B cell (primary cell): ENCODE data around the gene CLN3. TPM values are rescaled to one million over a fixed set of nuclear protein-coding genes. Genes with fewer than 3 reads are reported as not detected.
"Not testable (repeated sequence)": the region's sequence is repeated elsewhere in the genome, so short reads cannot be mapped to it uniquely, and the experiment has no call there.

ENCODE experiments used
- ATAC-seq: fragments of 200-7000 bp; cut with Tn5 transposase; one replicate; pipeline ENCODE4 v1.10.0; 2021; ENCODE audit warnings: low read depth, mild to moderate bottlenecking, moderate number of reproducible peaks, moderate library complexity
- CTCF ChIA-PET: fragments of 350-600 bp; sonication (Branson Sonifier 250); formaldehyde crosslinking; loops from one replicate; lab custom pipeline; 2021; ENCODE audit warnings: antibody characterized with exemption, inconsistent platforms; lab: Charles Lee
- POLR2A ChIA-PET: fragments of 350-600 bp; sonication (Branson Sonifier 250); formaldehyde crosslinking; loops from one replicate; lab custom pipeline; 2021; ENCODE audit warnings: antibody characterized with exemption; lab: Charles Lee
- DNase-seq: peaks from one replicate; pipeline ENCODE4 v3.0.0; 2013
- H2AFZ ChIP-seq: 2 replicates; pipeline ENCODE4 v1.6.1; 2012; ENCODE audit warnings: mild to moderate bottlenecking, low read depth, low read length; ENCODE audit not compliant: insufficient read depth, poor library complexity, severe bottlenecking
- H3K27ac ChIP-seq, 2 donors: 1 replicate in 1 of 2; 2 replicates in 1 of 2; pipeline ENCODE4 v1.5.1; 2012 to 2013; ENCODE audit warnings: low read length in 2 of 2, mild to moderate bottlenecking in 2 of 2, moderate library complexity in 1 of 2
- H3K27me3 ChIP-seq, 4 experiments: fragments of 200-600 bp in 1 of 4; sonication (generic) in 1 of 4; replicated peaks in 1 of 4; 1 replicate in 2 of 4; 2 replicates in 2 of 4; pipeline versions ENCODE4 v1.6.1 to v1.7.0; 2013 to 2016; ENCODE audit warnings: low read length in 3 of 4, mild to moderate bottlenecking in 2 of 4, mixed read lengths in 1 of 4, moderate library complexity in 1 of 4; ENCODE audit not compliant: insufficient read depth in 4 of 4, control insufficient read depth in 3 of 4; ENCODE audit errors: control extremely low read depth in 1 of 4
- H3K36me3 ChIP-seq, 2 experiments: replicated peaks in 1 of 2; 1 replicate in 1 of 2; 2 replicates in 1 of 2; pipeline versions ENCODE4 v1.6.1 to v1.7.1; 2013; ENCODE audit warnings: low read length in 1 of 2; ENCODE audit not compliant: insufficient read depth in 2 of 2, control insufficient read depth in 1 of 2; ENCODE audit errors: control extremely low read depth in 1 of 2, extremely low read depth in 1 of 2
- H3K4me1 ChIP-seq, 2 donors: fragments of 200-600 bp in 1 of 2; sonication (generic) in 1 of 2; 1 replicate in 1 of 2; 2 replicates in 1 of 2; pipeline versions ENCODE4 v1.5.1 to v1.6.1; 2013 to 2017; ENCODE audit warnings: low read length in 2 of 2; ENCODE audit not compliant: control insufficient read depth in 2 of 2, insufficient read depth in 2 of 2
- H3K4me2 ChIP-seq: replicated peaks from 2 replicates; pipeline ENCODE3; 2012; ENCODE audit warnings: mild to moderate bottlenecking, low read depth, low read length; ENCODE audit not compliant: poor library complexity, severe bottlenecking
- H3K4me3 ChIP-seq, 5 experiments: fragments of 200-600 bp in 1 of 5; sonication (generic) in 1 of 5; 1 replicate in 3 of 5; 2 replicates in 2 of 5; pipeline versions ENCODE4 v1.5.1 to v1.7.0; 2011 to 2016; ENCODE audit warnings: low read length in 4 of 5, mild to moderate bottlenecking in 4 of 5, low read depth in 2 of 5, control low read depth in 1 of 5, moderate library complexity in 1 of 5; ENCODE audit not compliant: insufficient read depth in 1 of 5; ENCODE audit errors: control extremely low read depth in 1 of 5, extremely low read depth in 1 of 5
- H3K79me2 ChIP-seq: fragments of 200-600 bp; sonication (generic); one replicate; pipeline ENCODE4 v1.6.0; 2016; ENCODE audit warnings: low read length; ENCODE audit not compliant: control insufficient read depth, insufficient read depth
- H3K9ac ChIP-seq: fragments of 200-600 bp; sonication (generic); 2 replicates; pipeline ENCODE4 v1.6.1; 2017; ENCODE audit warnings: mild to moderate bottlenecking, low read length, moderate library complexity
- H3K9me3 ChIP-seq, 3 donors: one replicate each; pipeline versions ENCODE4 v1.6.1 to v1.7.1; 2013; ENCODE audit warnings: low read length in 2 of 3; ENCODE audit not compliant: control insufficient read depth in 2 of 3, insufficient read depth in 1 of 3; ENCODE audit errors: control extremely low read depth in 1 of 3
- H4K20me1 ChIP-seq: 2 replicates; pipeline ENCODE4 v1.6.0; 2012; ENCODE audit warnings: mild to moderate bottlenecking, low read length; ENCODE audit not compliant: insufficient read depth, control insufficient read depth, poor library complexity, severe bottlenecking
- H3K27ac Mint-ChIP-seq: one replicate; pipeline ENCODE4 v1.8.0; 2021; ENCODE audit warnings: mixed read lengths
- H3K27me3 Mint-ChIP-seq: one replicate; pipeline ENCODE4 v1.8.0; 2021; ENCODE audit warnings: mixed read lengths
- H3K4me1 Mint-ChIP-seq: one replicate; pipeline ENCODE4 v1.8.0; 2021; ENCODE audit warnings: mixed read lengths
- H3K4me3 Mint-ChIP-seq: one replicate; pipeline ENCODE4 v1.8.0; 2021; ENCODE audit warnings: mixed read lengths
- H3K9me3 Mint-ChIP-seq: one replicate; pipeline ENCODE4 v1.8.0; 2022; ENCODE audit warnings: mixed read lengths; ENCODE audit not compliant: insufficient read depth
- EZH2 ChIP-seq: IDR thresholded peaks from 2 replicates; pipeline ENCODE4 v1.6.1; 2012; ENCODE audit warnings: borderline replicate concordance, low read depth, mild to moderate bottlenecking, moderate library complexity, low read length; ENCODE audit not compliant: insufficient read depth, poor library complexity, severe bottlenecking
- WGBS: methylation state at CpG from one replicate; pipeline ENCODE4 v1.1.5; 2013; ENCODE audit warnings: missing lambda C conversion rate; ENCODE audit not compliant: insufficient coverage; 5-methylcytosine and 5-hydroxymethylcytosine counted together
- intact Hi-C: fragments of 100-400 bp; cut with micrococcal nuclease; formaldehyde crosslinking; loops from one replicate; pipeline ENCODE4 v1.10.0; 2022
- polyA plus RNA-seq: library from polyadenylated mRNA; depleted of rRNA; stranded (reverse); fragments of >200 nt; gene quantifications from 2 replicates; pipeline ENCODE4 v1.2.3, GENCODE V29; 2012
- total RNA-seq, 2 donors: library from RNA; stranded (reverse); fragments of 120-200 nt in 1 of 2; gene quantifications; 1 replicate in 1 of 2; 2 replicates in 1 of 2; pipeline versions ENCODE4 v1.2.3 to v1.2.4, GENCODE V29; 2013 to 2022
- TF ChIP-seq, protein P1 (sequence below): fragments of 200-600 bp; IDR thresholded peaks from one replicate; pipeline ENCODE4 v1.8.0; 2022; ENCODE audit warnings: antibody characterized with exemption, mild to moderate bottlenecking

CLN3 gene
- total and polyA plus RNA-seq, 2 donors (not counting 1 experiment from before 2014, with no cell fraction given): 34.3 to 37.7 TPM

DNA sequence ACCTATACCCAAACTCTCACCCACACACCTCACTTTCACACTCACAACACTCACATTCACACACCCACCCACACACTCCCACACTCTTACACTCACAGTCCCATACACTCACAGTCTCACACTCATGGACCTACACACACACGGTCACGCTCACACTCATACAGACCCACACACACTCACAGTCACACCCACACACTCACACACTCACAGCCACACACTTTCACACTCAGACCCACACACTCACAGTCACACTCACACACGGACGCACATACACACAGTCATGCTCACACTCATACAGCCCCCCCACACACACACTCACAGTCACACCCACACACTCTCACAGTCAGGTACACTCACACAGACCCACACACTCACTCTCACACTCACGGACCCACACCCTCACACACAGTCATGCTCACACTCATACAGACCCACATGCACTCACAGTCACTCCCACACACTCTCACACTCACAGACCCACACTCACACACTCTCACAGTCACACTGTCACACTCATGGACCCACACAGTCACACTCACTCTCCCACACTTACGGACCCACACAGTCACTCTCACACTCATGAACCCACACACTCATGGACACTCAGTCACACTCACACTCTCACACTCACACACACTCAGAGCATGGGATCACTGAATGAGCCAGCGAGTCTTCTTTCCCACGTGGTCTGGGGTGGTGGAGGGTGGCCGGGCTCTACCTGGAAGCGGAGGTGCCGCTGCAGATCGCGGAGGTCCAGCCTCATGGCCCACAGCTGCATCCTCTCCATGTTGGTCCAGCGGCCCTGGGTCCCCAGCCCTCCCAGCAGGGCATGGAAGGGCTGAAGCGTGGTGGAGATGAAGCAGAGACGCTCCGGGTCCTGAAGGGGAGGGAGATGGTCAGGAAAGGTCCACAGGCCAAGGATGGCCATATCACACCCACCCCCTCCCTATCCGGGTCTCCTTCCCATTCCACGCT, 9.7 kb upstream of the CLN3 start:
- DNase-seq (no peak), ATAC-seq (no peak)
- Histone ChIP-seq H3K27ac (no peak overlapping the region), H3K27me3 (peaks cover 0 to 5% (median 0%) of the 10 kb centered on the region in 4 experiments), H3K36me3 (no peaks in the 10 kb centered on the region), H3K4me2 (no peak overlapping the region), H3K4me3 (no peak overlapping the region), H4K20me1 (no peaks in the 10 kb centered on the region), H3K4me1 (peaks cover 0 to 6% of the 10 kb centered on the region in 2 donors), H3K9ac (no peak overlapping the region), H2AFZ (no peak overlapping the region), H3K79me2 (no peaks in the 10 kb centered on the region), H3K9me3 (peaks cover 0 to 2% (median 0%) of the 10 kb centered on the region in 3 donors)
- WGBS: 87% methylated on average over 15 of the region's 19 CpGs
- H3K27ac Mint-ChIP-seq: no peak overlapping the region
- no peaks in the 10 kb centered on the region for H3K9me3 Mint-ChIP-seq
- ChIA-PET POLR2A (no interaction called here), CTCF (no interaction called here)
- TF ChIP-seq, protein P1, sequence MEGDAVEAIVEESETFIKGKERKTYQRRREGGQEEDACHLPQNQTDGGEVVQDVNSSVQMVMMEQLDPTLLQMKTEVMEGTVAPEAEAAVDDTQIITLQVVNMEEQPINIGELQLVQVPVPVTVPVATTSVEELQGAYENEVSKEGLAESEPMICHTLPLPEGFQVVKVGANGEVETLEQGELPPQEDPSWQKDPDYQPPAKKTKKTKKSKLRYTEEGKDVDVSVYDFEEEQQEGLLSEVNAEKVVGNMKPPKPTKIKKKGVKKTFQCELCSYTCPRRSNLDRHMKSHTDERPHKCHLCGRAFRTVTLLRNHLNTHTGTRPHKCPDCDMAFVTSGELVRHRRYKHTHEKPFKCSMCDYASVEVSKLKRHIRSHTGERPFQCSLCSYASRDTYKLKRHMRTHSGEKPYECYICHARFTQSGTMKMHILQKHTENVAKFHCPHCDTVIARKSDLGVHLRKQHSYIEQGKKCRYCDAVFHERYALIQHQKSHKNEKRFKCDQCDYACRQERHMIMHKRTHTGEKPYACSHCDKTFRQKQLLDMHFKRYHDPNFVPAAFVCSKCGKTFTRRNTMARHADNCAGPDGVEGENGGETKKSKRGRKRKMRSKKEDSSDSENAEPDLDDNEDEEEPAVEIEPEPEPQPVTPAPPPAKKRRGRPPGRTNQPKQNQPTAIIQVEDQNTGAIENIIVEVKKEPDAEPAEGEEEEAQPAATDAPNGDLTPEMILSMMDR: no peak
- no peak for TF ChIP-seq EZH2
- peaks cover 17% of the 10 kb centered on the region for H3K4me1 Mint-ChIP-seq
- intact Hi-C loops: no loop called here
- no peak overlapping the region for H3K4me3 Mint-ChIP-seq
- H3K27me3 Mint-ChIP-seq: peaks cover 5% of the 10 kb centered on the region

DNA sequence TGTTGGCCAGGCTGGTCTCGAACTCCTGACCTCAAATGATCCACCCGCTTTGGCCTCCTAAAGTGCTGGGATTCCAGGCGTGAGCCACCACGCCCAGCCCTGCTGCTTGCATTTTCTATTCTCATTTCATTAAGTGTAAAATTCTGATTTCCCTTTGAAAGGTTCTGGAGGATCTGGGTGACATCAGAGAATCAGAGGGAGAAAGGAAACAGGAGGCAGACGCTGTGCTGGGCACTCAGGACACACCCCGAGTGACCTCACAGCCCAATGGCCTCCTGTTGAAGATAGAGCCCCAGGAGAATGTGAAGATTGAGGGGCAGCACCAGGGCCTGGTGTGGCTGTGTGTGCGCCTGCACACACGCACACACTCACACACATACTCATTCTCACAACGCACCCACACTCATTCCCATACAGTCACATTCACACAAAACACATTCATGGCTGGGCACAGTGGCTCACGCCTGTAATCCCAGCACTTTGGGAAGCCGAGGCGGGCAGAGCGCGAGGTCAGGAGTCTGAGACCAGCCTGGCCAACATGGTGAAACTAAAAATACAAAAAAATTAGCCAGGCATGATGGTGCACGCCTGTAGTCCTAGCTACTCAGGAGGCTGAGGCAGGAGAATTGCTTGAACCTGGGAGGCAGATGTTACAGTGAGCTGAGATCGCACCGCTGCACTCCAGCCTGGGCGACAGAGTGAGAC, 8.8 kb upstream of the CLN3 start:
- peak; percentile 14 for ATAC-seq
- H3K4me1 ChIP-seq, H3K4me3 Mint-ChIP-seq, DNase-seq, intact Hi-C loops, H4K20me1 ChIP-seq, H3K9me3 ChIP-seq, H3K27ac ChIP-seq, H3K79me2 ChIP-seq, H3K4me2 ChIP-seq, H3K4me3 ChIP-seq, CTCF ChIA-PET, POLR2A ChIA-PET, H2AFZ ChIP-seq, H3K9me3 Mint-ChIP-seq, H3K27ac Mint-ChIP-seq, H3K27me3 ChIP-seq, H3K27me3 Mint-ChIP-seq, H3K9ac ChIP-seq, H3K36me3 ChIP-seq: not testable (repeated sequence)
- peaks cover 17% of the 10 kb centered on the region for H3K4me1 Mint-ChIP-seq
- WGBS: 82% methylated on average over 14 of the region's 18 CpGs
